GM12878 (cell line): Measurements from ENCODE around the gene TRPV6. TPM values are rescaled to one million over a fixed set of nuclear protein-coding genes. Genes with fewer than 3 reads are reported as not detected.

Experiments
- ATAC-seq: fragments of 200-7000 bp; cut with Tn5 transposase; 3 replicates; pipeline ENCODE4 v1.9.1; 2020; ENCODE audit warnings: mild to moderate bottlenecking, moderate library complexity
- BruUV-seq: library from RNA; stranded (reverse); fragments of 400-500 nt; replicated peaks from 2 replicates; lab custom pipeline; 2021; lab: Mats Ljungman, UMichigan
- CTCF ChIA-PET: fragments of 300-600 bp; sonication (Branson Sonifier 250); formaldehyde crosslinking; extraction: SDS; loops from one replicate; lab custom pipeline; 2021; ENCODE audit warnings: inconsistent platforms; lab: Yijun Ruan, JAX
- POLR2A ChIA-PET: fragments of 350-600 bp; formaldehyde crosslinking; extraction: SDS; loops from one replicate; lab custom pipeline; 2021; ENCODE audit warnings: inconsistent platforms; lab: Charles Lee
- RAD21 ChIA-PET: fragments of 300-600 bp; sonication (Branson Sonifier 250); formaldehyde crosslinking; loops from one replicate; lab custom pipeline; 2023; ENCODE audit warnings: antibody characterized with exemption; ENCODE audit not compliant: unreplicated experiment; lab: Charles Lee
- SMC1A ChIA-PET: fragments of 300-600 bp; sonication (Branson Sonifier 250); formaldehyde crosslinking; loops from one replicate; lab custom pipeline; 2023; ENCODE audit not compliant: unreplicated experiment, uncharacterized antibody; lab: Charles Lee
- DNase-seq: peaks from one replicate; pipeline ENCODE4 v3.0.0-alpha.2; 2011; ENCODE audit warnings: low read depth, low spot score
- FAIRE-seq: peaks from 3 replicates; lab custom pipeline; 2011; peaks lifted over from hg19 to GRCh38; lab: Jason Lieb, UNC
- H2AFZ ChIP-seq: 2 replicates; pipeline ENCODE4 v1.6.0; 2011; ENCODE audit warnings: low read depth, low read length, control low read depth; ENCODE audit not compliant: control insufficient read depth
- H3K27ac ChIP-seq: 2 replicates; pipeline ENCODE4 v1.5.1; 2011; ENCODE audit warnings: control low read depth; ENCODE audit not compliant: control insufficient read depth, insufficient read depth
- H3K27me3 ChIP-seq, 2 experiments: replicated peaks in 1 of 2; 2 replicates each; pipeline versions ENCODE4 v1.6.0 to v1.6.1; 2011; ENCODE audit warnings: low read length in 1 of 2; ENCODE audit not compliant: control insufficient read depth in 2 of 2, insufficient read depth in 2 of 2
- H3K36me3 ChIP-seq, 2 experiments: 2 replicates each; pipeline ENCODE4 v1.5.1; 2011; ENCODE audit warnings: low read length in 1 of 2; ENCODE audit not compliant: control insufficient read depth in 2 of 2, insufficient read depth in 2 of 2
- H3K4me1 ChIP-seq: 2 replicates; pipeline ENCODE4 v1.6.1; 2011; ENCODE audit warnings: mild to moderate bottlenecking, low read length, moderate library complexity, mixed read lengths; ENCODE audit not compliant: control insufficient read depth, insufficient read depth
- H3K4me2 ChIP-seq: 2 replicates; pipeline ENCODE4 v1.6.0; 2011; ENCODE audit warnings: control low read depth; ENCODE audit not compliant: control insufficient read depth, insufficient read depth
- H3K4me3 ChIP-seq: fragments of 200-600 bp; sonication (generic); 2 replicates; pipeline ENCODE4 v1.5.1; 2016
- H3K79me2 ChIP-seq: 2 replicates; pipeline ENCODE4 v1.6.0; 2011; ENCODE audit warnings: low read length; ENCODE audit not compliant: control insufficient read depth, insufficient read depth
- H3K9ac ChIP-seq: 2 replicates; pipeline ENCODE4 v1.8.0; 2011; ENCODE audit warnings: low read length, control low read depth, mixed read lengths; ENCODE audit not compliant: control insufficient read depth, insufficient read depth
- H3K9me3 ChIP-seq: replicated peaks from 3 replicates; pipeline ENCODE4 v1.5.1; 2011; ENCODE audit warnings: mild to moderate bottlenecking, low read length; ENCODE audit not compliant: control insufficient read depth, insufficient read depth
- H4K20me1 ChIP-seq: 2 replicates; pipeline ENCODE4 v1.6.0; 2011; ENCODE audit not compliant: control insufficient read depth, insufficient read depth
- ATF7 ChIP-seq: fragments of 450-650 bp; IDR thresholded peaks from 2 replicates; pipeline ENCODE4 v1.6.1; 2016; ENCODE audit warnings: low read depth, mild to moderate bottlenecking
- CBX3 ChIP-seq: fragments of 200-600 bp; sonication (generic); IDR thresholded peaks from 2 replicates; pipeline ENCODE4 v1.6.1; 2016; ENCODE audit warnings: low read depth, borderline replicate concordance
- CBX5 ChIP-seq: sonication (generic); IDR thresholded peaks from 2 replicates; pipeline ENCODE4 v1.6.1; 2016; ENCODE audit warnings: low read depth, moderate library complexity, mild to moderate bottlenecking, inconsistent platforms
- GABPA ChIP-seq: IDR thresholded peaks from 2 replicates; pipeline ENCODE4 v1.6.1; 2014; ENCODE audit warnings: antibody characterized with exemption, low read depth, mild to moderate bottlenecking, inconsistent platforms
- MEF2A ChIP-seq: IDR thresholded peaks from 2 replicates; pipeline ENCODE4 v1.6.1; 2011; ENCODE audit warnings: low read depth, mild to moderate bottlenecking, low read length, moderate library complexity; ENCODE audit not compliant: insufficient read depth
- NFIC ChIP-seq: IDR thresholded peaks from 2 replicates; pipeline ENCODE4 v1.6.1; 2012; ENCODE audit warnings: low read depth, mild to moderate bottlenecking, inconsistent platforms, low read length, moderate library complexity
- NFYA ChIP-seq: IDR thresholded peaks from 2 replicates; pipeline ENCODE4 v1.6.1; 2011; ENCODE audit warnings: low read depth, mild to moderate bottlenecking, low read length, improper control_type of control experiment, borderline replicate concordance
- STAT1 ChIP-seq: fragments of 450-650 bp; conservative IDR thresholded peaks from 2 replicates; pipeline ENCODE4 v1.6.1; 2014; ENCODE audit warnings: antibody characterized with exemption, mild to moderate bottlenecking
- ZNF384 ChIP-seq: IDR thresholded peaks from 2 replicates; pipeline ENCODE4 v1.6.1; 2012; ENCODE audit warnings: low read depth, mild to moderate bottlenecking, low read length, improper control_type of control experiment, borderline replicate concordance
- WGBS: methylation state at CpG from one replicate; pipeline ENCODE4 v1.1.6; 2016; ENCODE audit warnings: low lambda C conversion rate; ENCODE audit not compliant: insufficient replicate concordance, insufficient coverage; ENCODE audit errors: missing lambda C conversion rate; 5-methylcytosine and 5-hydroxymethylcytosine counted together
- in situ Hi-C: fragments of 300-500 bp; cut with MboI; formaldehyde crosslinking; loops from 9 replicates; pipeline ENCODE4 v1.14.3; 2018; ENCODE audit warnings: mixed read lengths
- intact Hi-C: fragments of 100-400 bp; cut with micrococcal nuclease; formaldehyde crosslinking; loops from one replicate; pipeline ENCODE4 v1.14.2; 2022; ENCODE audit not compliant: unreplicated experiment
- polyA plus RNA-seq, 11 experiments: library from polyadenylated mRNA; depleted of rRNA in 4 of 11; unstranded in 6 of 11; stranded (reverse) in 5 of 11; fragments of >200 nt; fragmentation: Nextera tagmentation in 4 of 11; fragmentation: Illumina TruSeq in 1 of 11; extraction: Ambion mirVana in 4 of 11; extraction: Trizol in 1 of 11; gene quantifications; 1 replicate in 1 of 11; 2 replicates in 10 of 11; pipeline versions ENCODE4 v1.2.1 to v1.2.3, GENCODE V29; 2011 to 2016; ENCODE audit warnings: inconsistent platforms in 2 of 11, missing spikeins in 2 of 11, low read depth in 1 of 11
- total RNA-seq, 4 experiments: library from RNA; depleted of rRNA in 3 of 4; stranded (reverse); fragments of >200 nt in 3 of 4; fragmentation: Illumina TruSeq in 1 of 4; extraction: Trizol in 1 of 4; gene quantifications; 2 replicates each; pipeline versions ENCODE4 v1.2.1 to v1.2.3, GENCODE V29; 2013 to 2021
- TF ChIP-seq, protein P1 (sequence below): fragments of 450-650 bp; IDR thresholded peaks from 2 replicates; pipeline ENCODE4 v1.6.1; 2016; ENCODE audit warnings: mild to moderate bottlenecking, moderate library complexity, borderline replicate concordance
- TF ChIP-seq, protein P2 (sequence below): fragments of 450-650 bp; IDR thresholded peaks from 2 replicates; pipeline ENCODE4 v1.6.1; 2017; ENCODE audit warnings: mild to moderate bottlenecking, low read depth, inconsistent platforms; ENCODE audit not compliant: poor library complexity, severe bottlenecking

The TRPV6 gene
- total and polyA plus RNA-seq, 10 of the 15 experiments (the other 5 are each of a cell fraction or from before 2014, with no cell fraction given) = not detected

DNA sequence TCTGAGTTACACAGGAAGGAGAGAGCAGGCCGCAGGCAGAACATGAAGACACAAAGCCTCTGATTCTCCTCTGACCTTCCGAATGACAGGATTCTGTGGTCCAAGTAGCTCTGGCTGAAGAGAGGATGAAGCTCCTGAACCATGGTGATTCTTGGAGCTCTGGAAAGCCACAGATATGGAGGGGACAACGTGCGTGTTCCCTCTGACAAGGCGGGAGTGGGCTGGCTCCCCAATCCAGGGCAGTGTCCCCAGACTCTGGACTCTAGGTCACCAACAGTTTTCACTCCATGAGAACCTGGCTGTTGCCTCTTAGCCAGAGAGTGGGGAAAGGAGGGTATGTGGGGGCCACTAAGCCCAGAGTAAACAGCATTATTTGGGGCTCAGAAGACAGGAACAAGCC, 7.4 kb upstream of the TRPV6 start:
- intact Hi-C loops = no loop called here
- no peak for DNase-seq
- RAD21 ChIA-PET = no interaction called here

DNA sequence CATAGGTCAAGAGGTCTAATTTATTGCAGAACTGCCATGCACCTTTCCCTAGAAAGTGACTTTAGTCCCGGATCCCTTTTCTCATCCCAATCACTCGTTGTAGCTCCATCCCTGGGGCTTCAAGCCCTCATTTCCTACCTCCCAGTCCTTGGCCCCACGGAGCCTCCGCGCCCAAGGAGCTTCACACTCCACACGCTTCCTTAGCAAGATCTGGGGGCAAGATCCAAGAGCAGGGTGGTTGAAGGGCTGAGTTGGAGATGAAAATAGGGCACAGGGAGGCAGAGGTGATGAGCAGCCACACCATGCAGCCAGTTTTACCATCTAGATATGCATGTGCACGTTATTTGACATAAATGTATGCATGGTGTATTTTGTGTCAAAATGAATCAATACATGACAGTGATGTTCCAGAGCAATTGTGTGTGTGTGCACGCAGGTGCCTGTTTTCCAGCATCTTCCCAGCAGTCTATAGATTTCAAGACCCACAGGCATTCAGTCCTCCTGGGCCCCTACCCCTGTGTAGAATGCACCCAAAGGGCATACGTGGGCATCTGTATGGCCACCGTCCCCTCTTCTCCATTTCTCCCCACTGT, 6.0 kb upstream of the TRPV6 start:
- WGBS = 39% methylated on average over 10 of the region's 10 CpGs
- Histone ChIP-seq H3K4me2 (no peak overlapping the region), H3K36me3 (no peaks in the 10 kb centered on the region), H3K27me3 (no peaks in the 10 kb centered on the region; a peak in 2 of 4 replicates), H3K79me2 (no peaks in the 10 kb centered on the region), H4K20me1 (no peaks in the 10 kb centered on the region), H3K4me1 (no peaks in the 10 kb centered on the region), H3K9me3 (no peaks in the 10 kb centered on the region), H3K9ac (no peak overlapping the region), H3K4me3 (no peak overlapping the region), H2AFZ (no peak overlapping the region), H3K27ac (no peak overlapping the region)
- no peak for ATAC-seq
- intact Hi-C loops (no loop called here), in situ Hi-C loops (no loop called here)
- ChIA-PET SMC1A (no interaction called here), POLR2A (no interaction called here), RAD21 (no interaction called here), CTCF (interaction anchor here (1.5 kb wide), 1 partner anchor 10 kb away, joined by 3 read pairs; no protein-coding TSS in a partner anchor)
- DNase-seq = no peak
- FAIRE-seq = no peak
- no TSS peak for BruUV-seq
- TF ChIP-seq, protein P1, sequence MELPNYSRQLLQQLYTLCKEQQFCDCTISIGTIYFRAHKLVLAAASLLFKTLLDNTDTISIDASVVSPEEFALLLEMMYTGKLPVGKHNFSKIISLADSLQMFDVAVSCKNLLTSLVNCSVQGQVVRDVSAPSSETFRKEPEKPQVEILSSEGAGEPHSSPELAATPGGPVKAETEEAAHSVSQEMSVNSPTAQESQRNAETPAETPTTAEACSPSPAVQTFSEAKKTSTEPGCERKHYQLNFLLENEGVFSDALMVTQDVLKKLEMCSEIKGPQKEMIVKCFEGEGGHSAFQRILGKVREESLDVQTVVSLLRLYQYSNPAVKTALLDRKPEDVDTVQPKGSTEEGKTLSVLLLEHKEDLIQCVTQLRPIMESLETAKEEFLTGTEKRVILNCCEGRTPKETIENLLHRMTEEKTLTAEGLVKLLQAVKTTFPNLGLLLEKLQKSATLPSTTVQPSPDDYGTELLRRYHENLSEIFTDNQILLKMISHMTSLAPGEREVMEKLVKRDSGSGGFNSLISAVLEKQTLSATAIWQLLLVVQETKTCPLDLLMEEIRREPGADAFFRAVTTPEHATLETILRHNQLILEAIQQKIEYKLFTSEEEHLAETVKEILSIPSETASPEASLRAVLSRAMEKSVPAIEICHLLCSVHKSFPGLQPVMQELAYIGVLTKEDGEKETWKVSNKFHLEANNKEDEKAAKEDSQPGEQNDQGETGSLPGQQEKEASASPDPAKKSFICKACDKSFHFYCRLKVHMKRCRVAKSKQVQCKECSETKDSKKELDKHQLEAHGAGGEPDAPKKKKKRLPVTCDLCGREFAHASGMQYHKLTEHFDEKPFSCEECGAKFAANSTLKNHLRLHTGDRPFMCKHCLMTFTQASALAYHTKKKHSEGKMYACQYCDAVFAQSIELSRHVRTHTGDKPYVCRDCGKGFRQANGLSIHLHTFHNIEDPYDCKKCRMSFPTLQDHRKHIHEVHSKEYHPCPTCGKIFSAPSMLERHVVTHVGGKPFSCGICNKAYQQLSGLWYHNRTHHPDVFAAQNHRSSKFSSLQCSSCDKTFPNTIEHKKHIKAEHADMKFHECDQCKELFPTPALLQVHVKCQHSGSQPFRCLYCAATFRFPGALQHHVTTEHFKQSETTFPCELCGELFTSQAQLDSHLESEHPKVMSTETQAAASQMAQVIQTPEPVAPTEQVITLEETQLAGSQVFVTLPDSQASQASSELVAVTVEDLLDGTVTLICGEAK = no peak
- TF ChIP-seq NFYA = no peak
- TF ChIP-seq, protein P2, sequence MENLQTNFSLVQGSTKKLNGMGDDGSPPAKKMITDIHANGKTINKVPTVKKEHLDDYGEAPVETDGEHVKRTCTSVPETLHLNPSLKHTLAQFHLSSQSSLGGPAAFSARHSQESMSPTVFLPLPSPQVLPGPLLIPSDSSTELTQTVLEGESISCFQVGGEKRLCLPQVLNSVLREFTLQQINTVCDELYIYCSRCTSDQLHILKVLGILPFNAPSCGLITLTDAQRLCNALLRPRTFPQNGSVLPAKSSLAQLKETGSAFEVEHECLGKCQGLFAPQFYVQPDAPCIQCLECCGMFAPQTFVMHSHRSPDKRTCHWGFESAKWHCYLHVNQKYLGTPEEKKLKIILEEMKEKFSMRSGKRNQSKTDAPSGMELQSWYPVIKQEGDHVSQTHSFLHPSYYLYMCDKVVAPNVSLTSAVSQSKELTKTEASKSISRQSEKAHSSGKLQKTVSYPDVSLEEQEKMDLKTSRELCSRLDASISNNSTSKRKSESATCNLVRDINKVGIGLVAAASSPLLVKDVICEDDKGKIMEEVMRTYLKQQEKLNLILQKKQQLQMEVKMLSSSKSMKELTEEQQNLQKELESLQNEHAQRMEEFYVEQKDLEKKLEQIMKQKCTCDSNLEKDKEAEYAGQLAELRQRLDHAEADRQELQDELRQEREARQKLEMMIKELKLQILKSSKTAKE = no peak
- TF ChIP-seq STAT1 = no peak
- no peak for TF ChIP-seq ATF7
- no peak for TF ChIP-seq ZNF384
- TF ChIP-seq GABPA = no peak
- TF ChIP-seq NFIC = no peak

More for the DNA sequence above, 7.4 kb upstream of the TRPV6 start:
- BruUV-seq = no TSS peak
- Histone ChIP-seq H3K9ac (no peak overlapping the region), H3K4me2 (no peak overlapping the region), H3K27ac (no peak overlapping the region), H3K27me3 (peaks cover 0 to 3% of the 10 kb centered on the region in 2 experiments; a peak in 3 of 4 replicates), H3K36me3 (no peaks in the 10 kb centered on the region), H3K4me3 (no peak overlapping the region), H3K79me2 (no peaks in the 10 kb centered on the region), H2AFZ (no peak overlapping the region), H3K9me3 (no peaks in the 10 kb centered on the region), H3K4me1 (no peaks in the 10 kb centered on the region), H4K20me1 (no peaks in the 10 kb centered on the region)
- 20% methylated on average over 5 of the region's 5 CpGs for WGBS
- no peak for FAIRE-seq
- POLR2A ChIA-PET = no interaction called here
- in situ Hi-C loops = no loop called here
- SMC1A ChIA-PET = no interaction called here
- CTCF ChIA-PET = interaction anchor here (0.5 to 1.5 kb wide), 3 partner anchors 12 to 239 kb away, joined by 3 read pairs; no protein-coding TSS in a partner anchor
- TF ChIP-seq MEF2A = no peak
- TF ChIP-seq CBX3 = no peak
- no peak for TF ChIP-seq CBX5
- ATAC-seq = no peak
